OCI-LY3 (cell line): Measurements from ENCODE around the gene PTPRCAP.

Experiments
- CTCF ChIP-seq: fragments of 200-600, 300-600 bp; sonication (generic); IDR thresholded peaks from 2 replicates; pipeline ENCODE4 v1.5.1; 2014; ENCODE audit warnings: antibody characterized with exemption, low read length, low read depth
- EZH2phosphoT487 ChIP-seq: fragments of 200-600 bp; shearing (Covaris generic); IDR thresholded peaks from 2 replicates; pipeline ENCODE4 v1.6.1; 2018; ENCODE audit warnings: antibody characterized with exemption, mixed run types, low read depth

- TF ChIP-seq CTCF, result no peak
- no peak for TF ChIP-seq EZH2phosphoT487
These were observed 44.9 kb upstream of the PTPRCAP start for GRCh38 chr11:67482275-67482826.
